Measurements from ENCODE around the gene RNU6-7.

The RNU6-7 gene

GRCh38 chr14:32201816-32202490 is at the start of gene RNU6-7:
Gene RNU6-7 (plus strand): TSS chr14:32202045.
- peak; percentile 67 for DNase-seq

DNA sequence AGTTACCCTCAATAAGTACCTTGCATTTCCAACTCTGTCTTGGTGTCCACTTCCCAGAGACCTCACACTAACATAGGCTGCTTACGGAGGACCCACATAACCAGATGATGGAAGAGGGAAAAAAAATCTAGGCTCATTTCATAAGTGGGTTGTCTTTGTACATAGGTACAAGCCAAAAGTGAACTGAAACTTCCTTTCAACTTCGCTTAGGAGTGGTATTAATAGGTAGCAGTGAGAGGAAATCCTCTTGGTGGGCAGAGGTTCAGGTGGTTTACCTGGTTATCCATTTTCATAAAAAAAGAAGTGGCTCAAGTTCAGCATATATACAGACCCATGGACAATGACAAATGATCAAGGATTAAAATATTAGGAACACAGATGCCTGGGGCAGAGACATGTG is 35.8 kb upstream of the RNU6-7 start:
- no peak for DNase-seq

DNA sequence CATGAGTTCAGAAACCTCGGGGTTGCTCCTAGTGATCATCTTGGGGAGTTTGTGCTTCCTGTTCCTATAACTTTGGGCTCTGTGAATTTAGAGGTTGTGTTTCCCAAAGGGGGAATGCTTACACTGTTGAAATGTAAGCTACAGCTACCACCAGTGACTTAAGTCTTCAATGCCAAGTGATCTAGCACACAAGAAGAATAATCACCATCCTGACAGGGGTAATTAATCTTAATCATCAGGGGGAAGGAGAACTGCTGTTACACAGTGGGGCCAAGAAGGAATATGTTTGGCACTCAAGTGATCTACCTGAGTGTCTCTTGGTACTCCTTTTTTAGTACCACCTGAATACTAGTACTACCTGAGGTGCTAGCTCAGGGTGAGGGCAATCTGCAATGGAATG is 34.9 kb upstream of the RNU6-7 start:
- no peak for DNase-seq

DNA sequence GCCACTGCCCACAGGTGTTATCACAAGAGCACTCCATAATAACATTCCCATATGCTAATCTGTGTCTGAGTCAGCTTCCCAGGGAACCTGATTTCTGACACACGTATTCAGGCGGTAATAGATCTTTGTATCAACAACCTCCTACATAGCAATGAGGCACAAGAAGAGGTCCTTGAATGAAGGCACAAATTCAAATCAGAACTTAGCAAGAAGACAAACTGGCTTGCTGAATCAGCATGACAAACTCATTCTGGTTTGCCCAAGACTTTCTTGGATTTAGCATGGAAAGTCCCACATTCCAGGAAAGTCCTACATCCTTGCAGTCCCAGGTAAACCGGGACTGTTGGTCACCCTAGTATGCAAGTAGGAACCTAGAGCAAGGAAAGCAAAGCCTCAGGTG is 33.9 kb upstream of the RNU6-7 start:
- DNase-seq: no peak

DNA sequence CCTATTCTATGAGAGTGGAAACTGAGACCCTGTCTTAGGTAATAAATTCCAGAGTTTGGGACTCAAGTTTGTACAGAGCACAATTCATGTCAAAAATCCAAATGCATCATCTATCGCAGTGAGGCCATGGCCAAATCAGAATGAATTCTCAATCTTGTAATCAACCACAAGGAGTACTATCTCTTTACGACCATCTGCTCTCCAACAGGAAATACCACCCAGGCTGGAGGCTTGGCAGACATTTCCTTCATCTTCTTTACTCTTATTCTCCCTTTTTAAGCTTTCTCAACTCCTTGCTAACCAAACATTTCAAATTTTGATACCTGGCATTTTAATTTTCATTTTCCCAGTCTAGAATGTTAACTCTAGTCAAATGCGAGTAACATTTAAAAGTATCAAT is 32.7 kb upstream of the RNU6-7 start:
- no peak for DNase-seq

DNA sequence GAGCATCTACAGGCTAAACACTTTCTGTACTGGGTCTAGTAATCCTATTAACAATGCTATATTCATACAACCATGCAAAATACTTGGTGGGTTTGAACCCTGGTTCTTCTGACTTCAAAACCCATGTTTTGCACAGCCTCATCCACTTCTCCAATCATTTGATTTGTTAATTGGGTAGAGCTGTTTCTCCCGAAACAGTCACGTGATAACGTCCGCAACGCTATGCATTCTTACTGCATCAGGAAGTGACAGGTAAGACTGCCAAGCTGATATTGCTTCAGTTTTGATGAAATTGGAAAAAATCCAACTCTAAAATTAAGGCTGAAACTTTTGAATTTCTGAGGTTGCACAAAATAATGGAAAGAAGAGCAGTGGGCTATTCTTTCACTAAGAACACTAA is 30.4 kb upstream of the RNU6-7 start:
- DNase-seq: no peak

DNA sequence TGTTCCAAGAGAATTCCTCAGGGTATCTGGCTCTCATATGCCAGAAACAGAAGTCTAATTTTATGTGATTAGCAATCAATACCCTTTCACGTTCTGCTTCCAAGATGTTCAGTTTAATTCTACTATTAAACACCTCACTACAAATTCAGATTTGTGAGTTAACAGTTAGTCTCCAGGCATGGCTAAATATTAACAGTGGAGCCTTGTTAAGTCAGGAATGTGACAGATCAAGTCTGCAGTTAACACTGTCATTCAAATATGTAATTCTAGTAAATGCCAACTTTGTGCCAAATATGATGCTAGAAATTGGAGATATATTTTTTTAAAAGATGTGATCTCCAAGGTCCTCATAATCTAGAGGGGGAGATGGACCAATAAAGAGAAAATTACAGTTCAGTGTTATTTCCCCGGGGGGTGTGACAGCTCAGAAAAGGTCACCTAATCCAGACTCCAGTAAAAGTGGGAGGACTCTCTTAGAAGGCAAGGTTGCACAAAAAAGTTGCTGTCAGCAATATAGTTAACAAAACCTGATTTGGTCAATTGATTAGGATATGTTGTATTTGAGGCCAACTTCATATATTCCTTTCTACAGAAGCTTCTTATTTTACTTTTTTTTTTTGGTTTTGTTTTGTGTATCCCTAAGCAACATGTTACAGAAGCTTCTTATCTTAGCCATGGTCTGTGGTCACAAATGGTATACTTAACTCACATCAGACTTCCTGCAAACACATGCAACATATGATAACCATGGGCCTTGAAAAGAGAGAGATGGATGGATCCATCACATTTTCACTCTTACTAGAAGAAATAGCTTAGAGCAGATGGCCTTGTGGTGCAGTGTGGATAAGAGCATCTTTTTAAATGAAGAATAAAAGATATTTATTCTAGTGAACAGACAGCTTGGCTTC is 18.4 kb upstream of the RNU6-7 start:
- DNase-seq: no peak

- DNase-seq: no peak
Observed at GRCh38 chr14:32185097-32185496, 16.7 kb upstream of the RNU6-7 start.

DNA sequence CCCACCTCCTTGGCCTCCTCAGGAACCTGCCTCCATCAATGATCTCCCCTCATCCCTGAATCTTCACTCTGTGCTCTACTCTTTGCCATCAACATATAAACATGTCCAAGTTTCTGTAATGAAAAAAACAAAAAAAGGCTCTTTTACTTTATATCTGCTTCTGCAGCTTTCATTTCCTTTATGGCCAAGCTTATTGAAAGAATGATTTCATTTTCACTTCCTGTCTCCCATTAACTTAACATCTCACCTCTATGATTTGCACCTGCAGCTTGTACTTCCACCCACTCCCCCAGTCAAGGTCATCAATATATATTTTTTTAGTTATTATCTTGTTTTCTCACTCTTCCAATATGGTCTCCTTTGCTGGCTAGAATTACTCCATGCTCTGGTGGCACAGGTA is 15.6 kb upstream of the RNU6-7 start:
- no peak for DNase-seq

DNA sequence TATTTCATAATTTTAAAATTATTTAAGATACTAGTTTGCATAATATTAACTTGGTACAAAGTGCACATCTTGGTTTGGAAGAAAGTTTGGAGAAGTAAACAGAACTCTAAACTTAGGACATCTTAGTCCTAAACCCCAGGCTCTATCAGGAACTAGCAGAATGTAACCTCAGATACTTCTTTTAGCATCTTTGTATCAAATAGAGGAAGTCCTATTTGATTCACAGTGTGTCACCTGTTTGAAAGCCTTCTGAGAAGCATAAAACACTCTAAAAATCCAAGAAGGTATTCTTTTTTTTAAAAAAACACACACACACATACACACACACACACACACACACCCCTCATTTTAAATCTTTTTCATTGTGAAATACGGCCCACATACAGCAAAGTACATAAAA is 12.0 kb upstream of the RNU6-7 start:
- DNase-seq: no peak

GRCh38 chr14:32190673-32191072 is 11.2 kb upstream of the RNU6-7 start:
- no peak for DNase-seq

DNA sequence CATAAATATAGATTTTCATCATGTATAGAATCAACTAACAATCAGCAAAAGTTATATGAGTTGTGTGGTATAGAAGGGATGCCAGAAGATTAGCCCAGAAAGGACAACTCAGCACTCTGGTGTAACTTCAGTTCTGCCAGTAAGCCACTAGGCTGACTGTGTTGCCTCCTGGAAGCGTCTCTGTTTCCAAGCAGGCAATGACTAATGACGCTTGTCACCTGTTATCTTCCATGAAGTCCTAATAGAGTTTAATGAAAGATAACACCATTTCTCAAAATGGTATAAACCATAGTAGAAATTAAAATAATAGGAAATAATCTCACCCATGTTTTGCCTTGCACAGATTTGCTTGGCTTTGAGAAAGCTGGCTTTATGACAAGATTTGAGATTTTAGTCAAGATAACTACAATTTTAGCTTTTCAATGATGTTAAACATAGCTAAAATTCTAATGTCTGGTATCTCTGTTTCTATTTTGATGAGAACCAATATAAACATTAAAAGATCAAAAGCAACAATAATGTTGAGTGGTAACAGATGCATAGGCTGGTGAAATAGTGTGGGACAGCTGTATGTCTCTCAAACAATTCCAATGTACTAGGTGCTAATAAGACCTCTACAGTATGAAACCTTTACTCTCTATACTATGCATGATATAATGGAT is 9.0 kb upstream of the RNU6-7 start:
- DNase-seq: no peak

GRCh38 chr14:32193532-32193931 is 8.3 kb upstream of the RNU6-7 start:
- DNase-seq: no peak

- DNase-seq: no peak
Observed at GRCh38 chr14:32195636-32196035, 6.2 kb upstream of the RNU6-7 start.

DNA sequence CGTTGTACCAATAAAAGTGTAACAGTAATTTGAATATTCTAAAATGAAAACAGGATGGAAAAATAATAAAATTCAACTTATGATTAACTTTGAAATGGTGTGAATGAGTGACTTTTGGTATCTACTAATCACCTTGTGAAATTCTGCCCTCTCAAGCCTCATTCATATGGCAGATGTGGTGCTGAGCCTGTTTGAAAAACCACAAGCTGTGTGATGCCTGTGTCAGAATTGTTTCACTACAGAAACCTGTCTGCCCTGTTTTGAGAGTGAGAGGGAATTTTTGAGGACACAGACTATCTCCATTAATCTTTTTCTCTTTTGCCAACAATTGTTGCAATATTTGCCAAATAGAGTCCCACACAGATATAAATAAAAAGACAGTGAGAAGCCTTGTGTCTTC is 3.9 kb upstream of the RNU6-7 start:
- no peak for DNase-seq

DNA sequence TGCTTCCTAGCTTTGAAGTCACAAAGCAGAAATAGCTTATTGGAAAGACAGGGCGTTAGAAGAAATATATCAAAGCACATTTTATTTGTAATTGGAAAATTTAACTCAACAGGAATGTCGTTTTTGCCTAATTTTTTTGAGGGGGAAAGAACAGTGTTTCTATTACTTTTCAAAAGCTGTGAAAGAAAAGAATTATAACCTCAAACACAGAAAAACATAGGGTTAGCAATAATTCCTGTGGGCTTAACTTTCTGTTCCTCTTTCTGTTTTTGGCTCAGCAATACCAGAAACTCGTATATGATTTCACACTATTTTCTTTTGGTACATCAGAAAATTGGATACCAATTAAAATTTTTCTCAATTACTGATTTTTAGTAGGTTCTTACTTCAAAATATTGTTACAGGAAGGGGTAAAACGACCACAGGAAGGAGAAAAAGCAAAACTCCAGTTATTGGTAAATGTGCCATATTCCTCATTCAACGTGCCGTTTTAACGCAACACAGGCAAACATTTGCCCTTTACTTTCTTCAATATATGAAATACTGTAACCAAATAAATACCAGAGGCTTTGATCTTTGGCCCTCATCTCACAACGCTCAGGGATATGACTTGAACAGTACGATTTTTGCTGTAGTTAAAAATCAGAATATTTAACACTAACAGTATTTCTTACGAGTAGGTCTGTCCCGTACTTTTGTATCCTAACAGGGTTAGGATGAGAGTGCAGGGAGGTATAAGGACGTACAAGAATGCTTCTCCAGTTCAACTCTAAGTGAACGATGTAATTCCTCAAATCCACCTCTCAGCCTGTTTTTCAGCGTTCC is 1.3 kb upstream of the RNU6-7 start:
- no peak for DNase-seq

DNA sequence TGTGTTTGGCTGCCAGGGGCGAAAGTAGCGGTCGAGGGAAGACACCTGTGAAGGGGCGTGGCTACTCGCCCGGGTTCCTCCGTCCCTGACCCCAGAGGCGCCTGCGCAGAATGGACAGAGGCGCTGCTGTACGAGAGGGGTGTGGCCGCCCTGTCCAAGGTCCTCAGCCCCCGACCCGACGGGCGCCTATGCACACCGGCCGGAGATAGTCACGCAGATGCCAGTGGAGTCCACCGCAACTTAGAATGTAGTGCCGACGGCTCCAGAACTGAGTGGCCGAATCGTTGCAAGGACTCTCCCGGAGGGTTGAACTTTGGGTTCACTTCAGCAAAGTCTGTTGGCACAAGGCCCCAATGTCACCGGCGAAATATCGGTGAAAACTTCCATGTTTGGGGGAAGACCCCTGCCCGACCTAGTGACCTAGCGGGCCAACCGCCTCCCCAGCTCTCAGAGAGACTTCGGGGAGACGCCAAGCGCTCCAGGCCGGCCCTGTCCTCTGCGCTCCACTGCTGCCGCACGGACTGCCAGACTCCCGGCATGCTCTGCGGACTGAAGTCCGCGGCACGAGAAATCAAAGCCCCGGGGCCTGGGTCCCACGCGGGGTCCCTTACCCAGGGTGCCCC is 541 bp upstream of the RNU6-7 start:
- peak; percentile 87 for DNase-seq

DNA sequence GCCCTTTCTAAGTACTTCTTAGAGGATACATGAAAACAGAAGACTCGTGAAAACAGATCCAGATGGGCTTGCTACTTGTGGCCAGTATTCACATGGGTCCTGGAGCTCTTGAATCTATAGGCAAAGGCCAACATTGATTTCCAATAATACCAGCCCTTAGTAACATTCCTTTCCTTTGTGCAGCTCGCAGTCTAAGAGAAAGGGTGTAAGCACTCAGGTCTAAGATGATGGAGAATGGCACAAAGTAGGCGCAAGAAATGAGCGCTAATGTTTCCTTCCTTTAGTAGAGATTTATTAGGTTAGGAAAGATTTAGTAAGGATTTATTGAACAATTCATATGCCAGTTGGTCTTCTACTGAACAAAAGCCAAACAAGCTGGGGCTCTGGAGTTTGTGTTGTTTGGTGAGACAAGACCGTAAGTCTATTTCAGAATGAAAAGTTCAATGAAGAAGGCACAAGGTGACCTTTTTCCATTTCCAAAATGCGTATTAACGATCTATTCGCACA is 699 bp downstream of the RNU6-7 start:
- no peak for DNase-seq

- DNase-seq: peak; percentile 93
Observed at GRCh38 chr14:32202998-32203882, 1.4 kb downstream of the RNU6-7 start, which contains the start of gene RNU6-8. Gene RNU6-8 (minus strand): TSS chr14:32203269.

DNA sequence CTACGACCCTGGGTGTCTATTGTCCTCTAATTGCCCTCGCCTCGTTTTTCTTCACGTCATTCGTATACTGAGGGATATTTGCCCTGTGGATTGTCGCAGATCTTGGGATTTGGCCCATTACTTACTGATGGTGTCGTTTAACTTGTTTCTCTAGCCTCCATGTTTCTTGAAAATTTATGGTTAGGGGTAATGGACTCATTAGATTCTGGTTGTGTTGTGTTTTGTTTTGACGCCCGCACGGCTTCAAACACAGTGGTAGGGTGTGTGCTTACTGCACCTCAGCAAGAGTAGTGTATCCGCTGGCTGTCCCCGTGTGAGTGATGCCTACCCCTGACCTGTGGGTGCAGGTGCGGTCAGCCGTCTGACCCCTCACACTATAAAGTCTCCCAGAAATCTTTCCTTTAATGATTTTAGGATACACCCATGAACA is 2.1 kb downstream of the RNU6-7 start:
- peak; percentile 23 for DNase-seq

DNA sequence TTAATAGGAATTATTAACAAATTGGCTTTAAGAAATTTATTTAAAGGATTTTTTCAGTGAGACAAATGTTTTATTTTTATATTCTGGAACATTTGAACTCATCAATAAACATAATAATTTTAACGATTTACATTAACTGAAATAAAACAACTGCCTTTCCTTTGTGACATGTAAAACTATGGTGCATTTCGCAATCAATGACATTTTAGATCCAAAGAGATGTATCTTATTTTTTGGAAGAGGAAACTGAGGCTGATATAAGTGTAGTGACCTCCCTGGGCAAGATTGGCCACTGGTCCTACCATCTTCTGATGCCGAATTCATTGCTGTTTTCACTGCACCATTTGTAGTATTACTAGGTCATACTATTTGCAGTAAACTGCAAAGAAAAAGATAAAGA is 3.7 kb downstream of the RNU6-7 start:
- DNase-seq: no peak

Measured in right hindlimb (tissue), 1 donor.